ENCODE results near the gene PTEN. TPM values are rescaled to one million over a fixed set of nuclear protein-coding genes. Genes with fewer than 3 reads are reported as not detected.

Gene PTEN
- total and polyA plus RNA-seq, 4 donors = 11.5 to 76.6 (median 37.5) TPM

GRCh38 chr10:87844837-87845623 lies 18.4 kb upstream of the PTEN start:
- no peak for TF ChIP-seq SP1 (IDR thresholded peaks at IDR 0.05)
- no peak for TF ChIP-seq GABPA (IDR thresholded peaks at IDR 0.05 in 1 of 2, conservative IDR thresholded peaks at IDR 0.05 in 1 of 2)
- TF ChIP-seq RXRA (IDR thresholded peaks at IDR 0.05) = no peak
- TF ChIP-seq EGR1 (IDR thresholded peaks at IDR 0.05; ENCODE audit: low read depth in 2 of 2) = no peak
- TF ChIP-seq HNF4G (IDR thresholded peaks at IDR 0.05) = no peak
- TF ChIP-seq ZBTB33 (IDR thresholded peaks at IDR 0.05) = no peak
- TF ChIP-seq YY1 (IDR thresholded peaks at IDR 0.05) = no peak
- no peak for TF ChIP-seq ATF3 (IDR thresholded peaks at IDR 0.05)
- no peak for TF ChIP-seq RAD21 (IDR thresholded peaks at IDR 0.05)
- TF ChIP-seq REST (IDR thresholded peaks at IDR 0.05) = no peak
- no peak for TF ChIP-seq TAF1 (conservative IDR thresholded peaks at IDR 0.05)
- TF ChIP-seq MAX (IDR thresholded peaks at IDR 0.05) = no peak
- no peak for TF ChIP-seq HNF4A (conservative IDR thresholded peaks at IDR 0.05)
- TF ChIP-seq FOXA1 (IDR thresholded peaks at IDR 0.05) = no peak
- no peak for TF ChIP-seq CTCF (IDR thresholded peaks at IDR 0.05; ENCODE audit: low read depth, low read length, missing input control)
- TF ChIP-seq FOXA2 (IDR thresholded peaks at IDR 0.05) = no peak
- no peak for TF ChIP-seq NR2F2 (IDR thresholded peaks at IDR 0.05)
- no peak for TF ChIP-seq JUND (IDR thresholded peaks at IDR 0.05)
- no peak overlapping the region for H3K27ac ChIP-seq (ENCODE audit: low read depth in 1 of 2, low read length in 2 of 2)
- no peaks in the 10 kb centered on the region for H3K27me3 ChIP-seq (ENCODE audit: control insufficient read depth in 4 of 4, insufficient read depth in 4 of 4, low read length in 3 of 4)
- DNase-seq (ENCODE audit: low spot score) = no peak
- no peak overlapping the region for H3K9ac ChIP-seq (ENCODE audit: low read depth in 1 of 2, low read length in 2 of 2)
- H3K9me3 ChIP-seq (ENCODE audit: control insufficient read depth in 4 of 4, low read length in 3 of 4) = no peaks in the 10 kb centered on the region
- H3K36me3 ChIP-seq (ENCODE audit: control insufficient read depth in 4 of 4, insufficient read depth in 3 of 4, low read depth in 1 of 4, low read length in 3 of 4) = no peaks in the 10 kb centered on the region
- 45% methylated on average over 1 of the region's 1 CpG for WGBS
- H3K4me3 ChIP-seq (ENCODE audit: low read depth in 1 of 3, low read length in 3 of 3) = no peak overlapping the region
- no peaks in the 10 kb centered on the region for H3K4me1 ChIP-seq (ENCODE audit: control insufficient read depth in 4 of 4, insufficient read depth in 4 of 4, low read length in 3 of 4)
